Ovary (tissue), 9 donors: ENCODE measurements around the gene LMX1B. TPM values are rescaled to one million over a fixed set of nuclear protein-coding genes. Genes with fewer than 3 reads are reported as not detected.

Experiments used
- DNase-seq, 5 donors: peaks; one replicate each; pipeline ENCODE4 v3.0.0-alpha.2; 2019 to 2020
- H3K27ac ChIP-seq, 2 donors: fragments of 200-600 bp; one replicate each; pipeline versions ENCODE4 v1.5.1 to v1.8.0; 2019 to 2022
- H3K27me3 ChIP-seq: fragments of 200-600 bp; one replicate; pipeline ENCODE4 v1.8.0; 2022
- H3K36me3 ChIP-seq: fragments of 200-600 bp; sonication (generic); one replicate; pipeline ENCODE4 v1.5.1; 2019
- H3K4me1 ChIP-seq: one replicate; pipeline ENCODE4 v1.8.1; 2013; ENCODE audit warnings: mild to moderate bottlenecking, moderate library complexity; ENCODE audit not compliant: insufficient read depth
- H3K4me3 ChIP-seq: fragments of 200-600 bp; sonication (generic); one replicate; pipeline ENCODE4 v1.5.1; 2017
- H3K9me3 ChIP-seq, 2 donors: fragments of 200-600 bp in 1 of 2; sonication (generic) in 1 of 2; one replicate each; pipeline versions ENCODE4 v1.5.1 to v1.8.1; 2013 to 2019; ENCODE audit warnings: mild to moderate bottlenecking in 1 of 2, moderate library complexity in 1 of 2
- EP300 ChIP-seq: sonication (generic); formaldehyde crosslinking; IDR thresholded peaks from one replicate; pipeline ENCODE4 v1.6.1; 2017; ENCODE audit warnings: antibody characterized with exemption
- POLR2A ChIP-seq: fragments of 450-650 bp; IDR thresholded peaks from one replicate; pipeline ENCODE4 v1.6.1; 2017; ENCODE audit warnings: antibody characterized with exemption, mild to moderate bottlenecking, moderate library complexity
- WGBS, 3 donors: extraction: QIAGEN DNeasy Blood & Tissue Kit in 1 of 3; methylation state at CpG; one replicate each; pipeline versions ENCODE4 v1.1.5 to v1.1.7; 2013 to 2017; 5-methylcytosine and 5-hydroxymethylcytosine counted together
- intact Hi-C, 4 donors: fragments of 100-400 bp; cut with DNase I; formaldehyde crosslinking; loops; one replicate each; pipeline versions ENCODE4 v1.11.0 to v1.15.1; 2022 to 2023
- polyA plus RNA-seq, 2 donors: library from polyadenylated mRNA; stranded (reverse); fragments of 200-250 nt in 1 of 2; fragments of 350-450 nt in 1 of 2; fragmentation: Illumina TruSeq in 1 of 2; extraction: RNeasy Lipid Tissue Mini Kit (QIAGEN cat#74804) in 1 of 2; gene quantifications; one replicate each; pipeline ENCODE4 v1.2.3, GENCODE V29; 2013 to 2014
- total RNA-seq, 7 donors: library from RNA; depleted of rRNA in 2 of 7; stranded (reverse); fragments of >200 nt in 2 of 7; fragmentation: NEBNext Ultra II Directional in 3 of 7; extraction: Animal tissue kit (Norgen Biotek cat#: 25700) in 3 of 7; gene quantifications; one replicate each; pipeline versions ENCODE4 v1.1.0 to v1.2.4, GENCODE V29; 2016 to 2023
- TF ChIP-seq, protein P1 (sequence below), 3 donors: fragments of 450-650 bp in 2 of 3; fragments of 200-600 bp in 1 of 3; IDR thresholded peaks; one replicate each; pipeline versions ENCODE4 v1.5.1 to v1.8.0; 2016 to 2022; ENCODE audit warnings: antibody characterized with exemption in 3 of 3, mild to moderate bottlenecking in 1 of 3
- donor health status: DM: no; HTN: no; CAD: no; lungs with moderate emphysema.
- donor health status: DM: no; HTN: no; CAD: no.
- donor health status: Bipolar disorder and iron deficiency.
- donor health status: DM: yes; HTN: yes; CAD: no.
- donor health status: DM: no; HTN: no; CAD: no.
- donor health status: DM: yes; HTN: yes; CAD: no.

Gene LMX1B
- total and polyA plus RNA-seq, 9 donors, result 0.08 to 0.20 TPM; not detected in 7

DNA sequence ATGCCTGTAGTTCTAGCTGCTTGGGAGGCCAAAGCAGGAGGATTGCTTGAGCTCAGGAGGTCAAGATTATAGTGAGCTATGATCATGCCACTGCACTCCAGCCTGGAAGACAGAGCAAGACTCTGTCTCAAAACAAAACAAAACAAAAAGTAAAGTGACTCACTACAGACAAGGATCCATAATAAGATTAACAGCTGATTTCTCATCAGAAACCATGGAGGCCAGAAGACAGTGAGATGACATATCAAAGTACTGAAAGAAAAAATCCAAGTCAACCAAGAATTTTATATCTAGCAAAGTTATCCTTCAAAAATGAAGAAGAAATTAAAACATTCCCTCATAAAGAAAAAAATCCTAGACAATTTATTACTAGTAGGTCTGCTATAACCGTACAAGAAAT, 121.8 kb downstream of the LMX1B start:
- TF ChIP-seq, protein P1, sequence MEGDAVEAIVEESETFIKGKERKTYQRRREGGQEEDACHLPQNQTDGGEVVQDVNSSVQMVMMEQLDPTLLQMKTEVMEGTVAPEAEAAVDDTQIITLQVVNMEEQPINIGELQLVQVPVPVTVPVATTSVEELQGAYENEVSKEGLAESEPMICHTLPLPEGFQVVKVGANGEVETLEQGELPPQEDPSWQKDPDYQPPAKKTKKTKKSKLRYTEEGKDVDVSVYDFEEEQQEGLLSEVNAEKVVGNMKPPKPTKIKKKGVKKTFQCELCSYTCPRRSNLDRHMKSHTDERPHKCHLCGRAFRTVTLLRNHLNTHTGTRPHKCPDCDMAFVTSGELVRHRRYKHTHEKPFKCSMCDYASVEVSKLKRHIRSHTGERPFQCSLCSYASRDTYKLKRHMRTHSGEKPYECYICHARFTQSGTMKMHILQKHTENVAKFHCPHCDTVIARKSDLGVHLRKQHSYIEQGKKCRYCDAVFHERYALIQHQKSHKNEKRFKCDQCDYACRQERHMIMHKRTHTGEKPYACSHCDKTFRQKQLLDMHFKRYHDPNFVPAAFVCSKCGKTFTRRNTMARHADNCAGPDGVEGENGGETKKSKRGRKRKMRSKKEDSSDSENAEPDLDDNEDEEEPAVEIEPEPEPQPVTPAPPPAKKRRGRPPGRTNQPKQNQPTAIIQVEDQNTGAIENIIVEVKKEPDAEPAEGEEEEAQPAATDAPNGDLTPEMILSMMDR (IDR thresholded peaks at IDR 0.05), result no peak
- TF ChIP-seq EP300 (no peak), POLR2A (no peak)
- H3K27ac ChIP-seq, result no peak overlapping the region
- DNase-seq, result no peak
- no peaks in the 10 kb centered on the region for H3K36me3 ChIP-seq
- intact Hi-C loops, result no loop called here
- no peaks in the 10 kb centered on the region for H3K27me3 ChIP-seq
- 92 to 95% (median 94%) methylated on average over 1 of the region's 1 CpG for WGBS, 3 donors
- H3K4me1 ChIP-seq, result no peaks in the 10 kb centered on the region
- no peaks in the 10 kb centered on the region for H3K9me3 ChIP-seq
- no peak overlapping the region for H3K4me3 ChIP-seq

DNA sequence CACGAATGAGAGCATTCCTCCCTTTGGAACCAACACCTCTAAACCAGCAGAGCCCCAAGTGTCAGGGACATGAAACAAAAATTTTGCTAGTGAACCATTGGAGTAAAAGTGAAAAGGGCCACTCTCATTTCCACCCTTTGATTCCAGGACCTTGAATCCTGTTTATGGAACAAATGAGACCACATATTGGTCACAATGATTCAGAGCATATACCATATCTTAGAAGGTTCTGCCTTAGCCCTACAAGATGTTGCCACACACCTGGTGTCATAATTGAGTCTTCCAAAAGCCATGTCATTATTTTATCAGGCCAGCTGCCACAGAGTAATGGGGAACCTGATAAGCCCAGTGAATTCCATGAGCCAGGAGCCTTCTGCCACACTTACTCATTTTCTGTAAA, 124.8 kb downstream of the LMX1B start:
- Histone ChIP-seq H3K36me3 (no peaks in the 10 kb centered on the region), H3K9me3 (no peaks in the 10 kb centered on the region), H3K4me1 (no peaks in the 10 kb centered on the region), H3K27ac (no peak overlapping the region), H3K4me3 (no peak overlapping the region), H3K27me3 (no peaks in the 10 kb centered on the region)
- intact Hi-C loops, result no loop called here
- WGBS, 3 donors, result 47 to 56% (median 56%) methylated on average over 1 of the region's 1 CpG
- TF ChIP-seq, protein P1 (IDR thresholded peaks at IDR 0.05), result no peak
- TF ChIP-seq POLR2A (no peak), EP300 (no peak)
- DNase-seq, result no peak

DNA sequence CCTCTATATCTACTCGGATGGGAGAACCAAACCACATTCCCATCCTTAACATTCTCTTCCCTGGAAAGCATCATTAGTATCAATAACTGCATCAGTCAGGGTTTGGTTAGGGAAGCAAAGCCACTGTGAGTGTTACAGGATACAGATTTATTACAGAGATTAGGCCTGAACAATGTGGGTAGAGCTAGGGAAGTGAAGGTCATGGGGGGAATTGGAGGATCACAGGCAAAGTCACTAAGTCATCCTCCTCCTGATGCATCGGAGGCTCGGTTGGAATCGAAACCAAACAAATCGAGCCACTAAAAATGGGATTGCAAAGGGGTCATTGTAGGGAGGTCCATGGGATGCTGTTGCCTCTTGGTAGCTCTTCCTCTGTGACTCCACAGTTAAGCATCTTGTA, 129.3 kb downstream of the LMX1B start:
- H3K27ac ChIP-seq, result no peak overlapping the region
- no peaks in the 10 kb centered on the region for H3K36me3 ChIP-seq
- WGBS, 3 donors, result 80 to 90% (median 88%) methylated on average over 5 of the region's 5 CpGs
- no peaks in the 10 kb centered on the region for H3K27me3 ChIP-seq
- no peak for DNase-seq
- intact Hi-C loops, result no loop called here
- no peak overlapping the region for H3K4me3 ChIP-seq
- TF ChIP-seq EP300 (no peak), POLR2A (no peak)
- TF ChIP-seq, protein P1 (IDR thresholded peaks at IDR 0.05), result no peak
- no peaks in the 10 kb centered on the region for H3K4me1 ChIP-seq
- no peaks in the 10 kb centered on the region for H3K9me3 ChIP-seq

DNA sequence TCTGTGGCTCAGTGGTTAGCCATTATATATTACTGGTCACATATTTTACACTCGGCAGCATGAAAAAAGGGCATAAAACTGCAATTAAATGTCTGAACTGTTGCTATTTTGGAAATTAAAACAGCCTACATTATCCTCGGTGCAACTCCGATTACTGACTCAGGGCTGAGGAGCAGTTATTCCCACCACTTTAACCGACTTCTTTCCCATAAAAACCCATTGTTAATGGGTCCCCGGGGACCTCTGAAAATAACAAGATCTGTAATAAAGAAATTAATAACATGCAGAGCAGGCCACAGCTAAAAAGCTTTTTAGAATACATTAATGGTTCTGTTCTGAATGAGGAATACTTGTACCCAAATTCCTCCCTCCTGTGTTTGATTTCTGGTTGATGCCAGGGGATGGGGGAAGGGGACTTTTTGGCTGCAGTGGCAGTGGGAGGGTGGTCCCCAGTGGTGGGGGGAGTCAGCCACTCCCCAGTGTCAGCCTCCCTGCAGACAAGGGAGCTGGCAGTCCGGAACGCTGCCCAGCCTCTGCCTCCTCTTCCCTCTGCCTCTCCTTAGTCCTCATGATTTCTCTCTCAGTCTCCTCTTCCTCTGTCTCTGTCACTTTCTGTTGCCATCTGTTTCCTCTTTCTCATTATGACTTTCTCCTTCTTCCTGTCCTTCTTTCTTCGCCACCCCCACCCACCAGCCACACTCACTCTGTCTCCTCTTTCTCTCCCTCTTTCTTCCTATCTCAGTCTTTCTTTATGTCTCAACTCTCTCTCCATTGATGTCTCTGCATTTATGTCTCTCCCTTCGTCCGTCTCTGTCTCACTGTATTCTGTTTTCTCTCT, 132.1 kb downstream of the LMX1B start:
- no peak for DNase-seq

More for the DNA sequence above, 132.1 kb downstream of the LMX1B start:
- no peak overlapping the region for H3K4me3 ChIP-seq
- no peak overlapping the region for H3K27ac ChIP-seq
- no peaks in the 10 kb centered on the region for H3K9me3 ChIP-seq
- WGBS, 3 donors, result 30 to 36% (median 30%) methylated on average over 10 of the region's 10 CpGs
- H3K27me3 ChIP-seq, result no peaks in the 10 kb centered on the region
- H3K4me1 ChIP-seq, result no peaks in the 10 kb centered on the region
- H3K36me3 ChIP-seq, result no peaks in the 10 kb centered on the region
- TF ChIP-seq, protein P1 (IDR thresholded peaks at IDR 0.05), result no peak
- TF ChIP-seq EP300 (no peak), POLR2A (no peak)
- intact Hi-C loops, result no loop called here

Other genes starting within 250 kb of the LMX1B start
- 10 to 100 TPM in 5 of 7 donors, 1 to 10 TPM in 2; 6.1 to 33.3 (median 17.1) TPM for gene ZBTB43, start 191.1 kb downstream of the LMX1B start, total RNA-seq
- gene ZBTB43, start 191.1 kb downstream of the LMX1B start, polyA plus RNA-seq, result 1 to 10 TPM; 5.0 to 7.3 TPM
- 10 to 100 TPM in 1 of 7 donors, 1 to 10 TPM in 6; 5.5 to 10.0 (median 9.0) TPM for gene ZBTB34, start 246.7 kb downstream of the LMX1B start, total RNA-seq
- 1 to 10 TPM; 3.4 to 5.3 TPM for gene ZBTB34, start 246.7 kb downstream of the LMX1B start, polyA plus RNA-seq